ENCODE measurements around the gene ZDHHC11B.
"Not testable (repeated sequence)": the region's sequence is repeated elsewhere in the genome, so short reads cannot be mapped to it uniquely, and the experiment has no call there.

GRCh38 chr5:750226-750625, 34.3 kb downstream of the ZDHHC11B start:
- not testable (repeated sequence) for TF ChIP-seq EP300, POLR2AphosphoS5 (IDR thresholded peaks at IDR 0.05)
- TF ChIP-seq, protein P1, sequence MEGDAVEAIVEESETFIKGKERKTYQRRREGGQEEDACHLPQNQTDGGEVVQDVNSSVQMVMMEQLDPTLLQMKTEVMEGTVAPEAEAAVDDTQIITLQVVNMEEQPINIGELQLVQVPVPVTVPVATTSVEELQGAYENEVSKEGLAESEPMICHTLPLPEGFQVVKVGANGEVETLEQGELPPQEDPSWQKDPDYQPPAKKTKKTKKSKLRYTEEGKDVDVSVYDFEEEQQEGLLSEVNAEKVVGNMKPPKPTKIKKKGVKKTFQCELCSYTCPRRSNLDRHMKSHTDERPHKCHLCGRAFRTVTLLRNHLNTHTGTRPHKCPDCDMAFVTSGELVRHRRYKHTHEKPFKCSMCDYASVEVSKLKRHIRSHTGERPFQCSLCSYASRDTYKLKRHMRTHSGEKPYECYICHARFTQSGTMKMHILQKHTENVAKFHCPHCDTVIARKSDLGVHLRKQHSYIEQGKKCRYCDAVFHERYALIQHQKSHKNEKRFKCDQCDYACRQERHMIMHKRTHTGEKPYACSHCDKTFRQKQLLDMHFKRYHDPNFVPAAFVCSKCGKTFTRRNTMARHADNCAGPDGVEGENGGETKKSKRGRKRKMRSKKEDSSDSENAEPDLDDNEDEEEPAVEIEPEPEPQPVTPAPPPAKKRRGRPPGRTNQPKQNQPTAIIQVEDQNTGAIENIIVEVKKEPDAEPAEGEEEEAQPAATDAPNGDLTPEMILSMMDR (IDR thresholded peaks at IDR 0.05) = not testable (repeated sequence)

All from esophagus muscularis mucosa (tissue), 4 donors.